KMS-11 (cell line): ENCODE results near the gene SBK1.

Source experiments
- H2AFZ ChIP-seq: fragments of 200-600 bp; sonication (generic); 2 replicates; pipeline ENCODE4 v1.6.1; 2016; ENCODE audit warnings: antibody characterized with exemption, mixed run types, low read depth
- H3K27ac ChIP-seq: fragments of 200-600 bp; sonication (generic); 2 replicates; pipeline ENCODE4 v1.6.1; 2016; ENCODE audit warnings: mild to moderate bottlenecking, mixed run types
- H3K27me3 ChIP-seq: fragments of 200-600 bp; sonication (generic); 2 replicates; pipeline ENCODE4 v1.6.1; 2017; ENCODE audit warnings: mild to moderate bottlenecking, low read depth, mixed run types, moderate library complexity; ENCODE audit not compliant: insufficient read depth
- H3K36me3 ChIP-seq: fragments of 200-600 bp; sonication (generic); 2 replicates; pipeline ENCODE4 v1.6.1; 2017; ENCODE audit warnings: mild to moderate bottlenecking, mixed run types; ENCODE audit not compliant: insufficient read depth
- H3K4me1 ChIP-seq: fragments of 200-600 bp; sonication (generic); 2 replicates; pipeline ENCODE4 v1.6.1; 2016; ENCODE audit warnings: mild to moderate bottlenecking, low read depth, mixed run types; ENCODE audit not compliant: poor library complexity, severe bottlenecking
- H3K4me2 ChIP-seq: fragments of 200-600 bp; sonication (generic); 2 replicates; pipeline ENCODE4 v1.7.0; 2016; ENCODE audit warnings: mild to moderate bottlenecking, mixed run types
- H3K4me3 ChIP-seq: fragments of 200-600 bp; sonication (generic); IDR thresholded peaks from 2 replicates; pipeline ENCODE4 v1.6.1; 2017; ENCODE audit warnings: low read depth, low read length, mixed read lengths; ENCODE audit not compliant: insufficient read depth
- H3K79me2 ChIP-seq: fragments of 200-600 bp; sonication (generic); 2 replicates; pipeline ENCODE4 v1.6.1; 2016; ENCODE audit warnings: low read depth, mixed run types; ENCODE audit not compliant: insufficient read depth
- H3K9ac ChIP-seq: fragments of 200-600 bp; sonication (generic); 2 replicates; pipeline ENCODE4 v1.6.1; 2016; ENCODE audit warnings: mild to moderate bottlenecking, mixed run types
- H4K20me1 ChIP-seq: fragments of 200-600 bp; sonication (generic); 2 replicates; pipeline ENCODE4 v1.6.1; 2016; ENCODE audit warnings: mild to moderate bottlenecking, mixed run types; ENCODE audit not compliant: insufficient read depth
- TF ChIP-seq, protein P1 (sequence below): fragments of 200-600 bp; sonication (generic); conservative IDR thresholded peaks from 2 replicates; pipeline ENCODE4 v1.6.1; 2017; ENCODE audit warnings: low read depth, mild to moderate bottlenecking, antibody characterized with exemption, low read length, moderate library complexity, mixed read lengths

SBK1 gene

DNA sequence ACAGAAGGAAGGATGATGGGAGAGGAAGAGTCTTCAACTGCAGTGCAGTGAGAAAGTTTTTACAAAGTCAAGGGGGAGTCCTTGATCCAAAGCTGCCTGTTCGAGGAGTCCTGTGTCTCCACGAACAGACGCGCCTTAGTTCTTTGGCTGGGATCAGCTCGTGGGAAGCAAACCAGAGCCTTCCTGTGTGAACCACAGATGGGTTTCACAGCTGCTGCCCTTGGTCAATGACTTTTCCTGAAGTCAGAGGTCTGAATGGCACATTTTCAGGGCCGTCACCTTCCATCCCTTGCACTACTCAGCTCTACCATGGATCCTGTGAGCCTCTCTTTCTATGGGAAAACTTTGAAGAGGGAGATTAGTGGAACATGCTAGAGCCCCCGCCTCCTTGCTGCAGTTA is 4.2 kb upstream of the SBK1 start:
- Histone ChIP-seq H3K4me2 (no peak overlapping the region), H4K20me1 (no peaks in the 10 kb centered on the region), H3K36me3 (no peaks in the 10 kb centered on the region), H3K27me3 (peaks cover 5% of the 10 kb centered on the region), H2AFZ (no peak overlapping the region), H3K79me2 (no peaks in the 10 kb centered on the region), H3K27ac (no peak overlapping the region), H3K4me3 (no peak overlapping the region), H3K4me1 (peaks cover 9% of the 10 kb centered on the region), H3K9ac (no peak overlapping the region)
- TF ChIP-seq, protein P1, sequence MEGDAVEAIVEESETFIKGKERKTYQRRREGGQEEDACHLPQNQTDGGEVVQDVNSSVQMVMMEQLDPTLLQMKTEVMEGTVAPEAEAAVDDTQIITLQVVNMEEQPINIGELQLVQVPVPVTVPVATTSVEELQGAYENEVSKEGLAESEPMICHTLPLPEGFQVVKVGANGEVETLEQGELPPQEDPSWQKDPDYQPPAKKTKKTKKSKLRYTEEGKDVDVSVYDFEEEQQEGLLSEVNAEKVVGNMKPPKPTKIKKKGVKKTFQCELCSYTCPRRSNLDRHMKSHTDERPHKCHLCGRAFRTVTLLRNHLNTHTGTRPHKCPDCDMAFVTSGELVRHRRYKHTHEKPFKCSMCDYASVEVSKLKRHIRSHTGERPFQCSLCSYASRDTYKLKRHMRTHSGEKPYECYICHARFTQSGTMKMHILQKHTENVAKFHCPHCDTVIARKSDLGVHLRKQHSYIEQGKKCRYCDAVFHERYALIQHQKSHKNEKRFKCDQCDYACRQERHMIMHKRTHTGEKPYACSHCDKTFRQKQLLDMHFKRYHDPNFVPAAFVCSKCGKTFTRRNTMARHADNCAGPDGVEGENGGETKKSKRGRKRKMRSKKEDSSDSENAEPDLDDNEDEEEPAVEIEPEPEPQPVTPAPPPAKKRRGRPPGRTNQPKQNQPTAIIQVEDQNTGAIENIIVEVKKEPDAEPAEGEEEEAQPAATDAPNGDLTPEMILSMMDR, result no peak

DNA sequence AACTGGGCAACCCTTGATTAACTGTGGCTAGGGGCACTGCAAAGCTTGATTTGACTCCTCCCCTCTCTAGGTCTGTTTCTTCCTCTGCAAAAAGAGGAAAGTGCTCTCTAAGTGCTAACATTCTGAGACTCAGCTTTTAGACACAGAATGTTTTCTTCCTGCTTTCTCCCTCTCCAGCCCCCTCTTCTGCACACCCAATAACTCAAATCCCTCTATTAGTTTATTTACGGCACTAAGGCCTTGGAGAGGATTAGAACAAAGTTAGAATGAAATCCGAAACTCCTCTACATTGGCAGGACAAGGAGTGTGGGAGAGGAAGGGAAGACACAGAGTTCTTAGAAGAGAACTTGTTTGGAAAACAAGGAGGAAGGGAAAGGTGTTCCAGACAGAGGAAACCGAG is 3.3 kb upstream of the SBK1 start:
- H3K4me3 ChIP-seq, result no peak overlapping the region
- H3K4me2 ChIP-seq, result no peak overlapping the region
- H3K27ac ChIP-seq, result no peak overlapping the region
- no peaks in the 10 kb centered on the region for H4K20me1 ChIP-seq
- H3K9ac ChIP-seq, result no peak overlapping the region
- no peaks in the 10 kb centered on the region for H3K36me3 ChIP-seq
- H3K27me3 ChIP-seq, result peaks cover 14% of the 10 kb centered on the region
- no peaks in the 10 kb centered on the region for H3K79me2 ChIP-seq
- H3K4me1 ChIP-seq, result peaks cover 12% of the 10 kb centered on the region
- TF ChIP-seq, protein P1, result no peak
- H2AFZ ChIP-seq, result no peak overlapping the region

DNA sequence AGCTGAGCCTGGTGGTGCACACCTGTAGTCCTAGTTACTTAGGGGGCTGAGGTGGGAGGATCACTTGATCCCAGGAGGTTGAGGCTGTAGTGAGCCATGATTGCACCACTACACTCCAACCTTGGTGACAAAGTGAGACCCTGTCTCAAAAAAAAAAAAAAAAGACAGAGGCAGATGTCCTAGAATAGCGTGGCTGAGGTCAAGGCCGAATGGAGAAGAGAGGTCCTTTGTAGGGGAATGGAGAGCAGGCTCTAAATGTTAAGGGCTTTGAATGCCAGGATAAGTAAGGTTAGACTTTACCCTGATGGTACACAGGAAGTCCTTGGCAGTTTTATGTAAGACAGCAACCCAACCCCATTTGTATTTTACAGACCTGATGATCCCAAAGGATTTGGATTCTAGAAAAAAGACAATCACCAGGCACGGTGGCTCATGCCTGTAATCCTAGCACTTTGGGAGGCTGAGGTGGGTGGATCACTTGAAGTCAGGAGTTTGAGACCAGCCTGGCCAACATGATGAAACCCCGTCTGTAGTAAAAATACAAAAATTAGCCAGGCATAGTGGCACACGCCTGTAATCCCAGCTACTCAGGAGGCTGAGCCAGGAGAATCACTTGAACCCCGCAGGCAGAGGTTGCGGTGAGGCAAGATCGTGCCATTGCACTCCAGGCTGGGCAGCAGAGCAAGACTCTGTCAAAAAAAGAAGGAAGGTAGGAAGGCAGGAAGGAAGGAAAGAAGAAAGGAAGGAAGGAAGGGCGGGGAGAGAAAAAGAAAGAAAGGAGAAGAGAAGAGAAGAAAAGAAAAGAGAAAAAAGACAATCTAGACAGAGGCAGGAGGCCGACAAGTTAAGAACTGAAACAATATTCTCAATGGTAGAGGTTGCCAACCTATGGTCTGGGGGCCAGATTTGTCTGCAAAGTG is 2.1 kb upstream of the SBK1 start:
- Histone ChIP-seq H3K4me2 (no peak overlapping the region), H3K4me1 (peaks cover 12% of the 10 kb centered on the region), H4K20me1 (no peaks in the 10 kb centered on the region), H3K27me3 (peaks cover 26% of the 10 kb centered on the region), H2AFZ (no peak overlapping the region), H3K27ac (no peak overlapping the region), H3K36me3 (no peaks in the 10 kb centered on the region), H3K9ac (no peak overlapping the region), H3K4me3 (no peak overlapping the region), H3K79me2 (no peaks in the 10 kb centered on the region)
- TF ChIP-seq, protein P1, result no peak

DNA sequence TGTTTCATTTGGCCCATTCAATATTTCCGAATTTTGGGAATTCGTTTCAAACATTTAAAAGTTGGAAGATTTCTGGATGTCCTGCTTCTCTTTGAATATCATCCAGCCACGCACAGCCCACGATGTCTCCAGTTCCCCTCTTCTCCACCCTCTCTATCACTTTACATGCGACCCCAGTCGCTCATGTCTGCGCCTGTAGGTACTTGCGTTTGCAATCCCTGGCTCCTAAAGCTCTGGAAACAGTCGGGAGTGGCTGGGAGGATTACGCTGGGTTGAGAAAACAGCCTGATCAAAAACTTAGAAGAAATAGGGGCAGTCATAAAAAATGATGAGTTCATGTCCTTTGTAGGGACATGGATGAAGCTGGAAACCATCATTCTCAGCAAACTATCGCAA is 1.5 kb upstream of the SBK1 start:
- Histone ChIP-seq H3K9ac (no peak overlapping the region), H3K27me3 (peaks cover 32% of the 10 kb centered on the region), H3K4me2 (no peak overlapping the region), H3K27ac (no peak overlapping the region), H3K36me3 (no peaks in the 10 kb centered on the region), H3K79me2 (no peaks in the 10 kb centered on the region), H4K20me1 (no peaks in the 10 kb centered on the region), H2AFZ (no peak overlapping the region), H3K4me3 (no peak overlapping the region), H3K4me1 (peaks cover 12% of the 10 kb centered on the region)
- TF ChIP-seq, protein P1, result no peak
